ENCODE data around the gene MEGF6.

DNA sequence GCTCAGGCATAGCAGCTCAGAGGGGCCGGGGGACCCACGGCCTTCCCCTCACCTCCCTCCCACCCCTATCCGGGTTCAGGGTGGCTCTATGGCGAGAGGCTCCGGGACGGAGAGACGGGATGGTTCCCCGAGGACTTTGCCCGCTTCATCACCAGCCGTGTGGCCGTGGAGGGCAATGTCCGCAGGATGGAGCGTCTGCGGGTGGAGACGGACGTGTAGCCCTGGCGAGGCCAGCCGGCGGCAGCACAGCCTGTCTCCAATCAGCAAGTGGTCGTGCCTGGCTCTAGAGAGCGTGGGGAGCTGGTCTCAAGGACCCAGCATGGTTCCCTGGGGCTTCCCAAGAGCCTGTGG, 131.0 kb downstream of the MEGF6 start:
- TF ChIP-seq, protein P1, sequence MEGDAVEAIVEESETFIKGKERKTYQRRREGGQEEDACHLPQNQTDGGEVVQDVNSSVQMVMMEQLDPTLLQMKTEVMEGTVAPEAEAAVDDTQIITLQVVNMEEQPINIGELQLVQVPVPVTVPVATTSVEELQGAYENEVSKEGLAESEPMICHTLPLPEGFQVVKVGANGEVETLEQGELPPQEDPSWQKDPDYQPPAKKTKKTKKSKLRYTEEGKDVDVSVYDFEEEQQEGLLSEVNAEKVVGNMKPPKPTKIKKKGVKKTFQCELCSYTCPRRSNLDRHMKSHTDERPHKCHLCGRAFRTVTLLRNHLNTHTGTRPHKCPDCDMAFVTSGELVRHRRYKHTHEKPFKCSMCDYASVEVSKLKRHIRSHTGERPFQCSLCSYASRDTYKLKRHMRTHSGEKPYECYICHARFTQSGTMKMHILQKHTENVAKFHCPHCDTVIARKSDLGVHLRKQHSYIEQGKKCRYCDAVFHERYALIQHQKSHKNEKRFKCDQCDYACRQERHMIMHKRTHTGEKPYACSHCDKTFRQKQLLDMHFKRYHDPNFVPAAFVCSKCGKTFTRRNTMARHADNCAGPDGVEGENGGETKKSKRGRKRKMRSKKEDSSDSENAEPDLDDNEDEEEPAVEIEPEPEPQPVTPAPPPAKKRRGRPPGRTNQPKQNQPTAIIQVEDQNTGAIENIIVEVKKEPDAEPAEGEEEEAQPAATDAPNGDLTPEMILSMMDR (IDR thresholded peaks at IDR 0.05), result no peak
- no peak for TF ChIP-seq ZFX (IDR thresholded peaks at IDR 0.05; ENCODE audit: borderline replicate concordance)
